Anterior cingulate cortex (tissue), 58 donors: ENCODE data around the gene RHOV.

ENCODE experiments used
- DNase-seq, 58 donors: peaks; one replicate each; lab custom pipeline; 2025; lab: John Stamatoyannopoulos, UW

The RHOV gene

GRCh38 chr15:40906091-40906990, 32.3 kb upstream of the RHOV start:
- DNase-seq: peak in 49 of 58 donors; percentile 18 to 79 (median 55)

DNA sequence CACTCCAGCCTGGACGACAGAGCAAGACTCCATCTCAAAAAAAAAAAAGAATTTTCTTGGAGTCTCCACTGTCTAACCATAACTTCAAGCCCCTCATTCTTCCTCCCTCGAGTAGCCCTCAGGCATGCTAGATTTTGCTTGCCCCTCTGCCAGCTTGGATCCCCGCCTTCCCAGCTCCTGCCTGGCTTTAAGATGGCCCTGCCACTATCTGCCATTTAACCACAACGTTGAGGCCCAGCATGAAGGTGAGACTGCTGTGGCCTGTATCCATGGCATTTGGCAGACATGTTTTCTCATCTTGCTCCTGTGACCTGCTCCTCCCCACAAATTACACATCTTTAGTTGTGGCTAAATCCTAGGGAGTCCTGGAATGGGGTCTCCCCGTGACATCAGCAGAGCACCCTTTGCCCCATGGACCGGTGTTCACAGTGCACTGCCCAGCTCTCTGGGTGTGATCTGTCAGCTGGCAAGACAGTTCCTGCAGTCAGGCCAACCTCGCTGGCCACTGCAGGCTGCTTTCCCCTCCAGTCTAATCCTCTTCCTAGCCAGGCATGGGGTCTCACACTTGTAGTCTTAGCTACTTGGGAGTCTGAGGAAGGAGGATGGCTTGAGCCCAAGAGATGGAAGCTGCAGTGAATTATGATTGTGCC, 30.6 kb upstream of the RHOV start:
- DNase-seq: no peak

GRCh38 chr15:40902605-40903561, 28.8 kb upstream of the RHOV start:
- peak in 27 of 58 donors; percentile 1 to 58 (median 21) for DNase-seq

GRCh38 chr15:40901053-40901443, 27.0 kb upstream of the RHOV start:
- no peak for DNase-seq

- DNase-seq: no peak
Observed at GRCh38 chr15:40900256-40901052, 26.4 kb upstream of the RHOV start.

GRCh38 chr15:40899536-40900207, 25.6 kb upstream of the RHOV start:
- DNase-seq: no peak

GRCh38 chr15:40894681-40895448, 20.8 kb upstream of the RHOV start:
- DNase-seq: peak in 23 of 58 donors; percentile 24 to 63 (median 47)

- peak; percentile 68 to 100 (median 98) for DNase-seq
Observed at GRCh38 chr15:40893733-40894680, 20.0 kb upstream of the RHOV start, which contains the start of gene VPS18. Gene VPS18 (plus strand): TSS chr15:40894450. CDS start chr15:40894769, 319 bp downstream.

- DNase-seq: peak in 2 of 58 donors; percentile 23 to 45
Observed at GRCh38 chr15:40893019-40893670, 19.1 kb upstream of the RHOV start.

- no peak for DNase-seq
Observed at GRCh38 chr15:40892447-40893012, 18.5 kb upstream of the RHOV start.

DNA sequence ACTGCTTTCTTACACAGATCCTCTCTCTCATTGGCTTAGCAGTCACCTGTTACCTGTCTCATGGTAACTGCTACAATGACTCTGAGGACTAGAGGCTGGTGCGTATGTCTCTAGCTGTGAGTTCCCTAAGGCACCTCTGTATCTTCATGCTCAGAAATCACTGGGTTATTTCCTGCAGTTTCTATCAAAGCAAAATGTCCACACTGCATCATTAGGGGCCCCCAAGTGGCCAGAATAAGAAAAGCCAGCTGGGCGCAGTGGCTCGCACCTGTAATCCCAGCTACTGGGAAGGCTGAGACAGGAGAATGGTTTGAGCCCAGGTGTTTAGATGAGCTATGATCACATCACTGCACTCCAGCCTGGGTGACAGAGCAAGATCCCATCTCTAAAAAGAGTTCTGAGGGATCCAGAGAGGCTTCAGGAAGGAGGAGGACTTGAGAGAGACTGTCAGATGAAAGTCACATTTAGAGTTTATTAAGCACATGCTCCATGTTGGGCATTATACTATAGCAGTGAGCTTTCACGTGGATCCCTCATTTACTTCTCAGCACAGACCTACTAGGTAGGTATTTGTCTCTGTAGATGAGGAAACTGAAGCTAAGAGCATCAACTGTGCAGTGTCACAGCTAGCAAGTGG, 17.9 kb upstream of the RHOV start:
- peak in 26 of 58 donors; percentile 4 to 54 (median 12) for DNase-seq

GRCh38 chr15:40891138-40891537, 17.1 kb upstream of the RHOV start:
- no peak for DNase-seq

DNA sequence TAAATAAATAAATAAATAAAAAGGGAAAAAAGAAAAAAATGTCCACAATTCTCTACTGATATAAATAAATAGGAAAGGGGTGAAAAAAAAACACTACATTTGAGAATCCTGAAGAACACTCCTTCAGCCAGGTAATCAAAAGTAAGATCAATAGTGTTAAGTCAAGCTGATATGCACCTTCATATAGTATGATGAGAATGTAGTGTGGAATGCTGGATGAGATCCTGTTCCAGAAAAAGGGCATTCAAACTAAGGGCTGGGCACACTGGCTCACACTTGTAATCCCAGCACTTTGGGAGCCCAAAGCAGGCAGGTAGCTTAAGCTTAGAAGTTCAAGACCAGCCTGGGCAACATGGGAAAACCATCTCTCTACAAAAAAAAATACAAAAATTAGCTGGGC, 15.1 kb upstream of the RHOV start:
- no peak for DNase-seq

DNA sequence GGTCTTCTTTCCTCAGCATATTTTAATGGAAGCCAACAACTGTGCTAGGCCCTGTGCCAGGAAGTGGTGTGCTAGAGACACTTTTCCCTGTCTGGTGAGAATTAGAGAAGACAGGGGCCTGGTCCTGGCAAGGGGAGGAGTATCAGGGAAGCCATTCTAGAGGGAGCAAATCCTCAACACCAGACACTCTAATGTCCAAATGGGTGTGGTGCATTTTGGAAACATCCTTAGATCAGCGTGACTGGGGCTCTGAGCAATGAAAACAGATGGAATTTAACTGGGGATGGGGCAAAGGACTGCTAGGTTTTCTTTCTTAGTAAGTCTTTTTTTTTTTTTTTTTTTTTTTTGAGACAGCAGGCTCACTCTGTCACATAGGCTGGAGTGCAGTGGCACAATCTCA, 12.6 kb upstream of the RHOV start:
- no peak for DNase-seq

DNA sequence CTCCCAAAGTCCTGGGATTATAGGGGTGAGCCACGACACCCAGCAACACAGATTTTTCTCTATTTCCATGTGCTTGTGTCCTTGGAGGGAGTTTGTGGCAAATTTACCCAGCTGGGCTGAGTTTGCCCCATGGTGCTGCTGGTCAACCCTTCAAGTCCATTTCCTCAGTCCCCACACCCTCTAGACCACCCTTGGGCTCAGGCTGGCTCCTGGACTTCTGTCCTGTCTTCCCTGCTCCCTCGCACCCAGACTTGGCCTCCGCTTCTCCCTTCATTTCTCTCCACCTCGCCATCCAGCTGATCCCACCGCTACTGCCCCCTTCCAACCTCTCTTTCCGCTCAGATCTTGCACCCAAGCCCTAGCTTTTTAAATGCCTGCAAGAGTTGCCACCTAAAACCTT, 7.3 kb upstream of the RHOV start:
- no peak for DNase-seq

- no peak for DNase-seq
Observed at GRCh38 chr15:40879609-40880008, 5.6 kb upstream of the RHOV start.
